Ectodermal cell (in vitro differentiated cells): ENCODE results near the gene SPEG.

Source experiments
- H3K27ac ChIP-seq: 2 replicates; pipeline ENCODE4 v1.7.0; 2013; ENCODE audit warnings: mild to moderate bottlenecking, low read depth, low read length; ENCODE audit not compliant: insufficient read depth, poor library complexity, severe bottlenecking
- H3K27me3 ChIP-seq: 2 replicates; pipeline ENCODE4 v1.7.0; 2013; ENCODE audit warnings: mild to moderate bottlenecking, low read length; ENCODE audit not compliant: insufficient read depth, control insufficient read depth, poor library complexity, severe bottlenecking
- H3K36me3 ChIP-seq: one replicate; pipeline ENCODE4 v1.7.0; 2013; ENCODE audit warnings: low read length; ENCODE audit not compliant: control insufficient read depth, insufficient read depth
- H3K4me1 ChIP-seq: one replicate; pipeline ENCODE4 v1.7.0; 2013; ENCODE audit warnings: low read length; ENCODE audit not compliant: control insufficient read depth, insufficient read depth
- H3K4me3 ChIP-seq: 2 replicates; pipeline ENCODE4 v1.7.0; 2013; ENCODE audit warnings: low read depth, low read length, control low read depth; ENCODE audit not compliant: insufficient read depth
- H3K9me3 ChIP-seq: 2 replicates; pipeline ENCODE4 v1.7.0; 2013; ENCODE audit warnings: mild to moderate bottlenecking, low read length, moderate library complexity; ENCODE audit not compliant: control insufficient read depth
- WGBS, 2 experiments: methylation state at CpG; one replicate each; pipeline ENCODE4 v1.1.7; 2013; ENCODE audit warnings: missing lambda C conversion rate in 2 of 2; 5-methylcytosine and 5-hydroxymethylcytosine counted together

Gene SPEG

GRCh38 chr2:219459460-219460311 lies 25.0 kb downstream of the SPEG start:
- Histone ChIP-seq H3K27me3 (no peaks in the 10 kb centered on the region), H3K9me3 (no peaks in the 10 kb centered on the region), H3K27ac (no peak overlapping the region), H3K4me3 (no peak overlapping the region), H3K36me3 (no peaks in the 10 kb centered on the region), H3K4me1 (peaks cover 25% of the 10 kb centered on the region)
- 57 to 59% methylated on average over 14 of the region's 14 CpGs for WGBS, 2 experiments

GRCh38 chr2:219460424-219460926 lies 25.8 kb downstream of the SPEG start:
- no peaks in the 10 kb centered on the region for H3K36me3 ChIP-seq
- no peaks in the 10 kb centered on the region for H3K9me3 ChIP-seq
- H3K27me3 ChIP-seq = no peaks in the 10 kb centered on the region
- H3K4me3 ChIP-seq = no peak overlapping the region
- 13% methylated on average over 18 of the region's 18 CpGs for WGBS, 2 experiments
- H3K4me1 ChIP-seq = peaks cover 25% of the 10 kb centered on the region
- no peak overlapping the region for H3K27ac ChIP-seq

DNA sequence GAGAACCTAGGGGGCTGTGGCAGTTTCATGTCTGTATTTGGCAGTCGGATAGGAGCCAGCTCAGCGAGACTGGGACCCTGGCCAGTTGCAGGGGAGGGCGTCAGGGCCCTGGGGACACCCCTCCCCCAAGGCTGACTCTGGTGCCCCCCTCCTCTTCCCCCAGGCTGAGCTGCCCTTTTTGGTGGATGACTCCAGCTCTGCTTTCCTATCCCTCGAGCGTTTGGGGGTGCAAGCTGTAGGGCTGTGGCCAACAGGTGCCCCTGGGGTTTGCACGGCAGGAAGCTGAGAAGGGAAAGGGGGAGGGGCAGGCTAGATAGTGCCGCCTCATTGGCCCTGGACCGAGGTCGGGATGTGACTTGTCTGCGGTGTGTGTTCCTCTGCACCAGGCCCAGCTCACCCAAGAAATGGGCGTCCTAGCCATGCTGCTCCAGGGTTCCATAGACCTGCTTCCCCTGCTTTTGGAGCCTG lies 26.4 kb downstream of the SPEG start:
- H3K27ac ChIP-seq = no peak overlapping the region
- no peak overlapping the region for H3K4me3 ChIP-seq
- peaks cover 25% of the 10 kb centered on the region for H3K4me1 ChIP-seq

GRCh38 chr2:219461669-219462068 lies 27.0 kb downstream of the SPEG start:
- Histone ChIP-seq H3K27me3 (no peaks in the 10 kb centered on the region), H3K27ac (no peak overlapping the region), H3K36me3 (no peaks in the 10 kb centered on the region), H3K4me1 (peaks cover 25% of the 10 kb centered on the region), H3K9me3 (no peaks in the 10 kb centered on the region), H3K4me3 (no peak overlapping the region)
- WGBS, 2 experiments = 90% methylated on average over 14 of the region's 14 CpGs

More for the DNA sequence above, 26.4 kb downstream of the SPEG start:
- H3K9me3 ChIP-seq = no peaks in the 10 kb centered on the region
- no peaks in the 10 kb centered on the region for H3K36me3 ChIP-seq
- WGBS, 2 experiments = 37 to 41% methylated on average over 11 of the region's 11 CpGs
- no peaks in the 10 kb centered on the region for H3K27me3 ChIP-seq

- no peaks in the 10 kb centered on the region for H3K9me3 ChIP-seq
- 84% methylated on average over 9 of the region's 9 CpGs for WGBS, 2 experiments
- no peaks in the 10 kb centered on the region for H3K27me3 ChIP-seq
- H3K4me1 ChIP-seq = peaks cover 25% of the 10 kb centered on the region
- H3K36me3 ChIP-seq = no peaks in the 10 kb centered on the region
- no peak overlapping the region for H3K4me3 ChIP-seq
- no peak overlapping the region for H3K27ac ChIP-seq
Observed at GRCh38 chr2:219462349-219462748, 27.7 kb downstream of the SPEG start.

DNA sequence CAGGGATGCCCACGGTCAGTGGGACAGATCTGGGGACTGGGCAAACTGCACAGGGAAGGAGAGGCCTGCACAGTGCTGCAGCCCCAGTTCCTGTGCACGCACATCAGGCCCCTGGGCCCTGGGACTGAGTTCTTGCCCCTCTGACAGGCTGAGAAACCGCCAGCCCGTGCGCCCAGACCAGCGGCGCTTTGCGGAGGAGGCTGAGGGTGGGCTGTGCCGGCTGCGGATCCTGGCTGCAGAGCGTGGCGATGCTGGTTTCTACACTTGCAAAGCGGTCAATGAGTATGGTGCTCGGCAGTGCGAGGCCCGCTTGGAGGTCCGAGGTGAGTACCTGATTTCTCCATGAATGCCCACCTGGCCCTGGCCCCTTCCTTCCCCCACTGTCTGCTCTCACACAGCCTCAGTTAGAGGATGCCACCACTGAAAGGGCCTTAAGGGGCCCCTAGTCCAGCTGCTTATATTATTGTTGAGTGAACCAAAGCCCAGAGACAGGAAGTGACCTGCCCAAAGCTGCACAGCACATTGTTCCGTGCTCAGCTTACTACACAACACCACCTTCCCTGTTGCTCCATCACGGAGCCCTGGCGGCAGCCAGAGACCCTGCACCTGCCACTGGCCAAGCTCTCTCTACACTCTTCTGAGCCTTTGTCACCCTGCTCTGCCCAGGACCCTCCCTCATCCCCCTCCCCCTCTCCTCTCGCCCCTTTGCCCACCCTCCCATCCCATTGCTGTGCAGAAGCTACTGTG lies 29.8 kb downstream of the SPEG start:
- 93 to 95% methylated on average over 21 of the region's 21 CpGs for WGBS, 2 experiments
- no peaks in the 10 kb centered on the region for H3K27me3 ChIP-seq

GRCh38 chr2:219465659-219466561 lies 31.3 kb downstream of the SPEG start:
- WGBS, 2 experiments = 92 to 93% methylated on average over 47 of the region's 47 CpGs
- no peak overlapping the region for H3K4me3 ChIP-seq

More for the DNA sequence above, 29.8 kb downstream of the SPEG start:
- Histone ChIP-seq H3K4me3 (no peak overlapping the region), H3K27ac (no peak overlapping the region), H3K9me3 (no peaks in the 10 kb centered on the region), H3K4me1 (peaks cover 19% of the 10 kb centered on the region), H3K36me3 (no peaks in the 10 kb centered on the region)

DNA sequence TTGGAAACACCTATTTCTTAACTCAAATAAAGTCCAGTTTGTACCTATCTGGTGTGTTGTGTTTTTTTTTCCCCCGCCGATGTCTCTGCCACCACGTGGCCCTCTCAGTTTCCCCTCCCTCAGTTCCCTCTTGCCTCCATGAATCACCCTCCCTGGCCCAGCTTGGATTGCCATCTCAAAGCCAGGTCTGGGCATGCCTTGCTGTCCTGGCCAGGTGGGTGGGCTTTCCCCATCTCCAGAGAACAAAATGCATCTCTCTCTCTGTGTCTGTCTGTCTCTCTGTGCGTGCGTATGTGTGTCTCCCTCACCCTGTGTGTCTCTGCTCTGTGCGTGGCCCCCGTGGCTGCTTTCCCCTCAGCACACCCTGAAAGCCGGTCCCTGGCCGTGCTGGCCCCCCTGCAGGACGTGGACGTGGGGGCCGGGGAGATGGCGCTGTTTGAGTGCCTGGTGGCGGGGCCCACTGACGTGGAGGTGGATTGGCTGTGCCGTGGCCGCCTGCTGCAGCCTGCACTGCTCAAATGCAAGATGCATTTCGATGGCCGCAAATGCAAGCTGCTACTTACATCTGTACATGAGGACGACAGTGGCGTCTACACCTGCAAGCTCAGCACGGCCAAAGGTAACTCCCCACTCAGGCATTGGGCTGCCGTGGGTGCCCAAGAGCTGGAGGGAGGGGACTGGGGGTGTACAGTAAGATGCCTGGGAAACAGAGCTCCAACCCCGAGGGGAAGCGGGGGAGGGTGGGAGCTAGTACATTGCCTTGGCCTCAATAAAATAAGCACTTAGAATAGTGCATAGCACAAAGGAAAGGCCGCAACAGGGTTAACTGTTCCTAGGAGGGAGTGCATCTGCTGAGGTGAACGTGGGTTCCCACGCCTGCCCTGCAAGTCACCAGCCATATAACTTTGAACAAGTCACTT lies 32.4 kb downstream of the SPEG start:
- Histone ChIP-seq H3K27ac (no peak overlapping the region), H3K27me3 (no peaks in the 10 kb centered on the region)

More at GRCh38 chr2:219465659-219466561, 31.3 kb downstream of the SPEG start:
- no peaks in the 10 kb centered on the region for H3K27me3 ChIP-seq
- H3K4me1 ChIP-seq = peaks cover 6% of the 10 kb centered on the region
- no peaks in the 10 kb centered on the region for H3K9me3 ChIP-seq
- H3K27ac ChIP-seq = no peak overlapping the region
- no peaks in the 10 kb centered on the region for H3K36me3 ChIP-seq

GRCh38 chr2:219467736-219468075 lies 33.1 kb downstream of the SPEG start:
- H3K27ac ChIP-seq = no peak overlapping the region
- H3K9me3 ChIP-seq = no peaks in the 10 kb centered on the region
- H3K36me3 ChIP-seq = no peaks in the 10 kb centered on the region
- H3K4me1 ChIP-seq = no peaks in the 10 kb centered on the region
- WGBS, 2 experiments = 95 to 96% methylated on average over 2 of the region's 2 CpGs
- no peak overlapping the region for H3K4me3 ChIP-seq
- no peaks in the 10 kb centered on the region for H3K27me3 ChIP-seq

More for the DNA sequence above, 32.4 kb downstream of the SPEG start:
- Histone ChIP-seq H3K36me3 (no peaks in the 10 kb centered on the region), H3K9me3 (no peaks in the 10 kb centered on the region), H3K4me1 (no peaks in the 10 kb centered on the region), H3K4me3 (no peak overlapping the region)
- 91 to 92% methylated on average over 28 of the region's 28 CpGs for WGBS, 2 experiments
